Glomerular visceral epithelial cell (primary cell): Measurements from ENCODE around the gene RNF113B.
A peak's percentile ranks its signal among the peaks of the same experiment; 100 is the strongest.

Source experiments
- DNase-seq: peaks from one replicate; pipeline ENCODE4 v3.0.0-alpha.2; 2016; ENCODE audit errors: extremely low spot score

The RNF113B gene

GRCh38 chr13:98176777-98177608 lies at the start of gene RNF113B:
RNF113B (minus strand) TSS chr13:98177269; CDS start chr13:98177236, 33 bp downstream.
- no peak for DNase-seq

GRCh38 chr13:98226496-98226895 lies 49.4 kb upstream of the RNF113B start:
- DNase-seq = no peak

GRCh38 chr13:98225036-98225940 lies 48.2 kb upstream of the RNF113B start:
- DNase-seq = no peak

- DNase-seq = no peak
Observed at GRCh38 chr13:98224557-98224956, 47.5 kb upstream of the RNF113B start.

- no peak for DNase-seq
Observed at GRCh38 chr13:98223741-98224140, 46.7 kb upstream of the RNF113B start.

GRCh38 chr13:98222816-98223215 lies 45.7 kb upstream of the RNF113B start:
- no peak for DNase-seq

- peak; percentile 47 for DNase-seq
Observed at GRCh38 chr13:98222081-98222554, 45.0 kb upstream of the RNF113B start.

- no peak for DNase-seq
Observed at GRCh38 chr13:98221234-98221633, 44.2 kb upstream of the RNF113B start.

- no peak for DNase-seq
Observed at GRCh38 chr13:98220271-98220791, 43.3 kb upstream of the RNF113B start.

GRCh38 chr13:98219685-98220084 lies 42.6 kb upstream of the RNF113B start:
- no peak for DNase-seq

GRCh38 chr13:98217597-98217996 lies 40.5 kb upstream of the RNF113B start:
- no peak for DNase-seq

- DNase-seq = no peak
Observed at GRCh38 chr13:98216711-98217285, 39.7 kb upstream of the RNF113B start.

GRCh38 chr13:98216135-98216565 lies 39.1 kb upstream of the RNF113B start:
- DNase-seq = peak; percentile 59

- DNase-seq = no peak
Observed at GRCh38 chr13:98215508-98215907, 38.4 kb upstream of the RNF113B start.

- no peak for DNase-seq
Observed at GRCh38 chr13:98214707-98215106, 37.6 kb upstream of the RNF113B start.

- peak; percentile 35 for DNase-seq
Observed at GRCh38 chr13:98214008-98214643, 37.1 kb upstream of the RNF113B start.

GRCh38 chr13:98213354-98213753 lies 36.3 kb upstream of the RNF113B start:
- no peak for DNase-seq

GRCh38 chr13:98212763-98213162 lies 35.7 kb upstream of the RNF113B start:
- DNase-seq = no peak

GRCh38 chr13:98208606-98209005 lies 31.5 kb upstream of the RNF113B start:
- no peak for DNase-seq

GRCh38 chr13:98207416-98207815 lies 30.3 kb upstream of the RNF113B start:
- peak; percentile 89 for DNase-seq

- DNase-seq = peak; percentile 87
Observed at GRCh38 chr13:98206946-98207345, 29.9 kb upstream of the RNF113B start.
